ENCODE results near the gene STPG3. TPM values are rescaled to one million over a fixed set of nuclear protein-coding genes. Genes with fewer than 3 reads are reported as not detected.

STPG3 gene
- total and polyA plus RNA-seq, 2 of the 13 experiments (the other 11 are each of a cell fraction or from before 2014, with no cell fraction given), result not detected

GRCh38 chr9:137240841-137241489, 10.1 kb upstream of the STPG3 start, which contains the start of gene TUBB4B (continued):
- TF ChIP-seq ZBTB8A (CRISPR knock-in tag; IDR thresholded peaks at IDR 0.05; ENCODE audit: borderline replicate concordance, low read depth) (no peak), RAD21 (CRISPR knock-in tag; IDR thresholded peaks at IDR 0.05) (peak; percentile 69), PHF8 (CRISPR knock-in tag; IDR thresholded peaks at IDR 0.05) (no peak; the same call in 1 of the 2 replicates), ZNF709 (CRISPR knock-in tag; IDR thresholded peaks at IDR 0.05) (no peak), STAT5B (CRISPR knock-in tag; IDR thresholded peaks at IDR 0.05) (0 out of 2 replicates have a peak, but pooled peaks have one; percentile 42), ZFX (CRISPR knock-in tag; IDR thresholded peaks at IDR 0.05; ENCODE audit: low read depth) (no peak), IRF2 (CRISPR knock-in tag; IDR thresholded peaks at IDR 0.05) (peak; percentile 70), FOXJ3 (CRISPR knock-in tag; IDR thresholded peaks at IDR 0.05; ENCODE audit: borderline replicate concordance) (no peak), ATM (IDR thresholded peaks at IDR 0.05; ENCODE audit: borderline replicate concordance) (no peak), CEBPG (CRISPR knock-in tag; IDR thresholded peaks at IDR 0.05) (no peak), SETDB1 (CRISPR knock-in tag; IDR thresholded peaks at IDR 0.05; ENCODE audit: borderline replicate concordance) (no peak), ZNF740 (CRISPR knock-in tag; IDR thresholded peaks at IDR 0.05) (no peak), ZFP1 (CRISPR knock-in tag; IDR thresholded peaks at IDR 0.05) (no peak), HOXA9 (CRISPR knock-in tag; IDR thresholded peaks at IDR 0.05; ENCODE audit: borderline replicate concordance) (0 out of 2 replicates have a peak, but pooled peaks have one; percentile 45), ZNF547 (CRISPR knock-in tag; IDR thresholded peaks at IDR 0.05) (no peak), ZNF616 (CRISPR knock-in tag; IDR thresholded peaks at IDR 0.05; ENCODE audit: low read depth) (0 out of 2 replicates have a peak, but pooled peaks have one; percentile 13), ZNF737 (CRISPR knock-in tag; IDR thresholded peaks at IDR 0.05; ENCODE audit: borderline replicate concordance) (no peak), POGK (CRISPR knock-in tag; conservative IDR thresholded peaks at IDR 0.05) (peak; percentile 3; the same call in 1 of the 2 replicates), ZIK1 (CRISPR knock-in tag; IDR thresholded peaks at IDR 0.05; ENCODE audit: borderline replicate concordance, low read depth) (peak; percentile 33; the same call in 1 of the 2 replicates), TBX2 (CRISPR knock-in tag; IDR thresholded peaks at IDR 0.05; ENCODE audit: borderline replicate concordance) (no peak), ZNF777 (CRISPR knock-in tag; IDR thresholded peaks at IDR 0.05) (no peak; the same call in 1 of the 2 replicates), SIX4 (CRISPR knock-in tag; IDR thresholded peaks at IDR 0.05) (peak; percentile 70; the same call in 1 of the 2 replicates), ZBTB37 (CRISPR knock-in tag; IDR thresholded peaks at IDR 0.05) (no peak), CREBL2 (CRISPR knock-in tag; IDR thresholded peaks at IDR 0.05; ENCODE audit: borderline replicate concordance) (no peak; the same call in 1 of the 2 replicates), ZNF569 (CRISPR knock-in tag; IDR thresholded peaks at IDR 0.05; ENCODE audit: borderline replicate concordance) (no peak)

All from HepG2 (cell line).